NCI-H1417 treated with DMSO at 0.1 percent for 48 hours (cell line): Measurements from ENCODE around the gene POU6F2.
"Not testable (repeated sequence)": the region's sequence is repeated elsewhere in the genome, so short reads cannot be mapped to it uniquely, and the experiment has no call there.

Experiments used
- DNase-seq: peaks from one replicate; lab custom pipeline; 2025; lab: John Stamatoyannopoulos, UW

The POU6F2 gene

DNA sequence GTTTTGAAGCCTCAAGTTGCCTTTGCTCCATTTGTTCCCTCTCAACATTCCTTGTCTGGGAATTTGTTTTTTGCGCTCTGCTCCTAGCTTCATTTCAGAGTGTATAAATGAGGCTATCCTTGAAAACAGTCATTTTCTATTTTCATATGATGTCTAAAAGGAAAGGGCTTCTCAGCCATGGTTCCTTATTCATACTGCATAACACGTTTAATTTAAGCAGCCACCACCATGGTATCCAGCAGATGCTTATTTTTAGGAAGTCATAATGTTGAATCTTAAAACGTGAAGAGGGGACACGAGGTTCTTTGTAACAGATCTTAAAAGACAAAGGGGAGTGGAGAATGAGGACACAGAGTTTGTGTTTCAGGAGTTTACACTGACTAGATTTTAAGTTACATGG is 14.5 kb downstream of the POU6F2 start:
- DNase-seq = no peak

DNA sequence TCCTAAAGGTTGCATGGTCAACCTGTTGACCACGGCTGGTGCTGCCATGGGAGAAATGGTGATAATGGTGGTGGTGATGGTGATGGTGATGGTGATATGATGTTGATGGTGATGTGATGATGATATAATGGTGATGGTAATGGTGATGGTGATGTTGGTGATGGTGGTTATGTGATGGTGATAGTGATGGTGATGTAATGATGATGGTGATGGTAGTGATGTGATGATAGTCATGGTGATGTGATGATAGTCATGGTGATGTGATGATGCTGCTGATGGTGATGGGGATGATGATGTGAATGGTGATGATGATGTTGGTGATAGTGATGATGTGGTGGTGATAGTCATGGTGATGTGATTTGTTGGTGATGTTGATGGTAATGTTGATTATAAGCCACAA is 23.9 kb downstream of the POU6F2 start:
- no peak for DNase-seq

DNA sequence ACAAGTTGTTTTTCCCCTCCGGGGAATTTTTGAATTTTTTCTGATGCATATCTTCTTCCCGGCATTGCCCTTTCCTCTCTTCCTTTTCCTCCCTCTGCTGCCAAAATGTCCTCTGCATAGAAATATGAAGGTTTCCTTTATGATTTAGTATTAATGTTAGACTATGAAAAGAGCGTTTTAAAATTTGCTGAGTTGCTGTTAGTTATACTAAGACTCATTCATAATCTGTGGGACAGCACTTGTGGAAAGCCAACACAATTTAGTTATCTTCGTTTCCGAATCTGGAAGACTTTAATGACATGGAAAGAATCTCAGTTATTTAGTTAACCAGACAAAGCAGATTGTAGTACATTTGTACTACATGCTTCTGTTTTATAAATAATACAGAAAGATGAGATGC is 25.0 kb downstream of the POU6F2 start:
- no peak for DNase-seq

DNA sequence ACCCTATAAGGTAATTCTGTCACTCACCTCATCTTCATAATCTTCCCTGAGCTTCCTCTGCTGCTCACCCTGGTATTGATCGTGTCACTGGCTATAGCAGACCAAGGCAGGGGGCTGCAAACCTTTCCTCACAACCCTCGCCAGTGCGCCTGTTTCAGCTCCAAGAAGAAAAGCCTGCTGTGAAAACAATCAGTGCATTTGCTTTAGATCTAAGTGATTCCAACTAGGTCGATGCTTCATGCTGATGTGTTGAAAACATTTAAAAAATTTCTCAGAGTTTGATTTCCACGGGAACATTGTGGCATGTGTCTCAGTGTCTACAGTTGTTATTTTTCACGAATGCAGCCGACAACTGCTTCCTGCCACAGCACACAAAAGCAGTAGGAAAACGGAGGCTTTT is 27.3 kb downstream of the POU6F2 start:
- DNase-seq = no peak

GRCh38 chr7:39005461-39005860 is 27.8 kb downstream of the POU6F2 start:
- no peak for DNase-seq

DNA sequence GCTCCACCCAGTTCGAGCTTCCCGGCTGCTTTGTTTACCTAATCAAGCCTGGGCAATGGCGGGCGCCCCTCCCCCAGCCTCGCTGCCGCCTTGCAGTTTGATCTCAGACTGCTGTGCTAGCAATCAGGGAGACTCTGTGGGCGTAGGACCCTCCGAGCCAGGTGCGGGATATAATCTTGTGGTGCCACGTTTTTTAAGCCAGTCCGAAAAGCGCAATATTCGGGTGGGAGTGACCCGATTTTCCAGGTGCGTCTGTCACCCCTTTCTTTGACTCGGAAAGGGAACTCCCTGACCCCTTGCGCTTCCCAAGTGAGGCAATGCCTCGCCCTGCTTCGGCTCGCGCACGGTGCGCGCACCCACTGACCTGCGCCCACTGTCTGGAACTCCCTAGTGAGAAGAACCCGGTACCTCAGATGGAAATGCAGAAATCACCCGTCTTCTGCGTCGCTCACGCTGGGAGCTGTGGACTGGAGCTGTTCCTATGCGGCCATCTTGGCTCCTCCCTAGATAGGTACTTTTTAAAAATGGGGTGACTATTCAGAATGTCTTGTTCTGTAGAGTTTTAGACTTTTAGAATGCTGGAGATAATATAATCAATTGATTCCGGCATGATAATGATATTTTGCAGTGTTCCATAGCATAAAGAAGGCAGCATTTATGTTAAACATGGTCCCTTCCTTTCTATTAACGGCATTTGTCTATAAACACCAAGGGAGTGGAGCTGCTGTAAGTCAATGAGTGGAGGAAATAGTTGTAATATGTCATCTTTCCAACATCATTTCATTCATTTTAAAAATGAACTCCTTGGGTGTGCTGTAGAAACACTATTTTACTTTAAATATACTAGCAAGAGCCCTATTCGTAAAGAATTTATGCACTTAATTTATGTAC is 35.6 kb downstream of the POU6F2 start:
- DNase-seq = not testable (repeated sequence)

GRCh38 chr7:39016609-39017008 is 38.9 kb downstream of the POU6F2 start:
- DNase-seq = no peak

DNA sequence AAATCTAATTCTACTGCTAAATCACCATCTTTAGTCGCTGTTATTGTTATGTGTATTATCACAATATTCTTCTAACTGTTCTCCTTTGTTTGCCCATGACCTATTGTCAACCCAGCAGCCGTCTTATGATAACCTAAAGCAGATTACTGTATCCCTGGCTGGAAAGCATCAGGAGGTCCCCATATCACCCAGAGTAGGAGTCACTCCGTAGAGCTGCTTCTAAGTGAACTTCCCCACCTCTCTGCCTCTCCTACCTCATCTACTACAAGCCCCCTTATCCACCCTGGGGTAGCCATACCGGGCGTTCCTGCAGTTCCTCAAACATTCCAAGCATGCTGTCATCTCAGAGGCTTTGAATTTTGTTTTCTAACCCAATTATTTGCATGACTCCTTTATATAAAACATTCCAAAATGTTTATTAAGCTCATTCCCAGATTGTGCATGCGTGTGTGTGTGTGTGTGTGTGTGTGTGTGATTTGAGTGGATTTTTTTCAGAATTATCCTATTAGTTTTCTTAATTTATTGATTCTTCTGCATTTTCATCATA is 39.7 kb downstream of the POU6F2 start:
- DNase-seq = no peak

DNA sequence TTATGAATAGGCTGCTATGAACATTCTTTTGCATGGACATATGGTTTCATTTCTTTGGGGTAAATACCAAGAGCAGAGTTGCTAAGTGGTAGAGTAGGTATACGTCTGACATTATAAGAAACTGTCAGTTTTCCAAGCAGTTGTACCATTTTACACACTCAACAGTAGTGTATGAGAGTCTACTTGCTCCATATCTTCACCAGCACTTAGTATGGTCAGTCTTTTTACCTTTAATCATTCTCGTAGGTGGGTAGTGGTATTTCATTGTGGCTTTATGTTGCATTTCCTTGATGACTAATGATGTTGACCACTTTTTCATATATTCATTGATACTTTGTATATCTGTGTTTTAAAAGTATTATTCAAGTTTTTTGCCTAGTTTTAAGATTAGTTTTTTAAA is 45.1 kb downstream of the POU6F2 start:
- DNase-seq = no peak

DNA sequence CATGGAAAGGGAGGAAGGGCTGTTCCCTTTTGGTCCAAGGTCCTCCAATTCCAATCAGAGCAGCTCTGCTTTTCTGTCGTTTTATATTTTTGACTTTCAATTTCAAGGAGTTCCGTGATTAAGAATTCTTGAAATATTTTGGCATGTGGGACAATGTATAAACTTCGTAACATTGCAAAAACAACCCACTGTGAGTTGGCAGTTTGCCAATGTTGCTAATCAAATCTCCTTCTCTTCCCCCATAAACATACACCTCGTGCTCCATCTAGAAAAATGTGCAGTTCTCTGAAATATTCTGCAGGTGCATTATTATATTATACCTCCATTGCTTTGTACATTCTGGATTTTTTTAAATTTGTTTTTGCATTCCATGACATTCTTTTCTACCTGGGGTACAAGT is 49.8 kb downstream of the POU6F2 start:
- no peak for DNase-seq

GRCh38 chr7:39033885-39034624 is 56.3 kb downstream of the POU6F2 start:
- no peak for DNase-seq

- no peak for DNase-seq
Measured at GRCh38 chr7:39035156-39035555, 57.4 kb downstream of the POU6F2 start.

- DNase-seq = no peak
Measured at GRCh38 chr7:39035903-39036302, 58.2 kb downstream of the POU6F2 start.

- DNase-seq = no peak
Measured at GRCh38 chr7:39042670-39043069, 65.0 kb downstream of the POU6F2 start.

GRCh38 chr7:39043531-39043930 is 65.8 kb downstream of the POU6F2 start:
- DNase-seq = no peak

GRCh38 chr7:39044489-39044888 is 66.8 kb downstream of the POU6F2 start:
- no peak for DNase-seq

- no peak for DNase-seq
Measured at GRCh38 chr7:39045231-39045630, 67.5 kb downstream of the POU6F2 start.

DNA sequence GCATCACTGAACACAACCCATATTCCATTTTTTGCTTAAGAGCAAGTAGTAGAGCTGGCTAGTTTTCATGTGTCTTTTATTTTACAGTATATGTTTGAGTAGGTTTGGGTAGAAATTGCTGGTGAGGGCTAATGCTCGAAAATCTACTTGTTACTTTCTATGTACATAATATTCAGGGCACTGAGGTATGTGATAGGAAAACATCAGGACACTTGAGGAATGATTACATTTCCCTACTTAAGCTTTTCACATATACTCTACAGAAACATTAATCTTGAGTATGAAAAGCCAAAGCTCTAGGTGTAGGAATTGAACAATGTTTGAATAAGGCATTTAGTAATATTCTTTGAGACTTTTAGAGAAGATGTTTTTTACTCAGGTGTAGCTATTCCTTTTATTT is 73.6 kb downstream of the POU6F2 start:
- DNase-seq = no peak

- DNase-seq = no peak
Measured at GRCh38 chr7:39051707-39052106, 74.0 kb downstream of the POU6F2 start.

DNA sequence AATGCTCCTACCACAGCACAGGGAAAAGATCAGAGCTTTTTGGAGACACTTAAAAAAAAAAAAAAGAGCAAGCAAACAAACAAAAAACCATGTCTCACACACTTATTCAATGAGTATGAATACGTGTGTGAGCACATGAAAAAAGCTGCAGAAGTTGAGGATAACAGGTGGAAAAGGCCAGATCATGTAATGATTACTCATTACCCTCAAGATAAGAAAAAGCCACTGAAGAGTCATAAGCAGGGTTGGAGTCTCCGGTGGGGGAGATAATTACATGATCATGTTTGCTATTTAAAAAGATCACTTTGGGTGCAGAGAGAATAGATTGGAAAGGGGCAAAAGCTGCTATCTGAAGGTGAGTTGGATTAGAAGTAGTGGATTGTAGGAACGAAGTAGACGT is 77.0 kb downstream of the POU6F2 start:
- DNase-seq = no peak

DNA sequence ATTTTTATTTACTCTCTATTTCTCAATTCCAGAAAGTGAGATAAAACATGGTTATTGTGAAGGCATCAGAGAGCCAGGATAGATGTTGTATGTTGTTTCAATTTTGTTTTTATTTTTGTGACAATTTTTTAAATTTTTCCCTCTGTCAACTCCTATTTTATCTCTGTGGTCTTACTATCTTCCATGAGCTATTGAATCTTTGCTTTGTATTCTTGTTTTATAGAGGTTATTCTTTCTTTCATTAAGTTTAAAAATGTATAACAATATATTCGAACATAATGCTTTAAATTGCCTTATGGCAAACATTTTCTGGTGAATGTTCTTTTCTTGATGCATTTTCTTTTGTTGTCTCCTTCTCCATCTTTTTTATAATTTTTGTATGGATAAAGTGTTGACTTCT is 78.4 kb downstream of the POU6F2 start:
- DNase-seq = no peak

DNA sequence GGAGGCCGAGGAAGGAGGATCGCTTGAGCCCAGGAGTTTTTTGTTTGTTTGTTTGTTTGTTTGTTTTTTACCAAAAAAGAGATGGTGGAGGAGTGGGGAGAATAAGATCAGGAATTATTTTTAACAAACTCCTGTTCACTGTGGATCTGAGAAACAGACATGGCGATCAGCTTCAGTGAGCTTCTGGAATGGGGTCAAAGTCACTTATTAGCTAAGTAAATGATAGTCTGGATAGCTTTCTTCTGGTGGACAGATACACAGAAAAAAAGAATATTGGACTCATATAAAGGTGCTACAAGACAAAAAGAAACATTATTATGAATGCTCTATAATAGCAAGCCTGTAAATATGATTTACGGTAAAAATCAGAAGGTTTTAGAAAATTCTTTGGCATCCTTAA is 85.1 kb downstream of the POU6F2 start:
- no peak for DNase-seq

GRCh38 chr7:39069031-39069430 is 91.3 kb downstream of the POU6F2 start:
- DNase-seq = no peak
